CD4-positive, alpha-beta T cell treated with Interleukin-1 beta for 1 hour (primary cell): ENCODE measurements around the gene TSTD2.

Experiments
- DNase-seq, 2 donors: peaks; one replicate each; pipeline ENCODE4 v3.0.0-alpha.2; 2020 to 2022

Gene TSTD2

GRCh38 chr9:97560154-97560553 lies 73.0 kb downstream of the TSTD2 start:
- DNase-seq, result no peak

- no peak for DNase-seq
Observed at GRCh38 chr9:97559111-97559514, 74.1 kb downstream of the TSTD2 start.

GRCh38 chr9:97558701-97559101 lies 74.5 kb downstream of the TSTD2 start:
- DNase-seq, result no peak

- DNase-seq, result no peak
Observed at GRCh38 chr9:97557606-97558095, 75.5 kb downstream of the TSTD2 start.

- no peak for DNase-seq
Observed at GRCh38 chr9:97556721-97557605, 76.2 kb downstream of the TSTD2 start.

- no peak for DNase-seq
Observed at GRCh38 chr9:97556036-97556720, 77.0 kb downstream of the TSTD2 start.

GRCh38 chr9:97555164-97555563 lies 78.0 kb downstream of the TSTD2 start:
- DNase-seq, result no peak

- DNase-seq, result no peak
Observed at GRCh38 chr9:97554566-97555075, 78.5 kb downstream of the TSTD2 start.

GRCh38 chr9:97553841-97554240 lies 79.3 kb downstream of the TSTD2 start:
- DNase-seq, result no peak

GRCh38 chr9:97553141-97553540 lies 80.0 kb downstream of the TSTD2 start:
- DNase-seq, result no peak

GRCh38 chr9:97551308-97551707 lies 81.9 kb downstream of the TSTD2 start:
- DNase-seq, result no peak

- DNase-seq, result no peak
Observed at GRCh38 chr9:97550386-97550785, 82.8 kb downstream of the TSTD2 start.
